HepG2 (cell line): ENCODE data around the gene RPL18. TPM values are rescaled to one million over a fixed set of nuclear protein-coding genes. Genes with fewer than 3 reads are reported as not detected.

Experiments used
- ATF7 ChIP-seq, 2 experiments: fragments of 450-650 bp in 1 of 2; sonication (generic) in 1 of 2; formaldehyde crosslinking in 1 of 2; IDR thresholded peaks; 2 replicates each; pipeline versions ENCODE4 v1.4.0 to v1.6.1; 2016 to 2020; ENCODE audit warnings: antibody characterized with exemption in 1 of 2, mild to moderate bottlenecking in 1 of 2, missing genetic modification reagents in 1 of 2
- CENPX ChIP-seq: sonication (generic); formaldehyde crosslinking; IDR thresholded peaks from 2 replicates; pipeline ENCODE4 v1.9.0; 2021; ENCODE audit warnings: mild to moderate bottlenecking, missing genetic modification reagents, moderate library complexity
- CHD2 ChIP-seq: IDR thresholded peaks from 2 replicates; pipeline ENCODE4 v1.6.1; 2011; ENCODE audit warnings: low read depth, low read length, improper control_type of control experiment
- DZIP1 ChIP-seq: sonication (generic); formaldehyde crosslinking; IDR thresholded peaks from 2 replicates; pipeline ENCODE4 v1.5.0; 2020; ENCODE audit warnings: mild to moderate bottlenecking, missing genetic modification reagents
- FOXK1 ChIP-seq: sonication (generic); formaldehyde crosslinking; IDR thresholded peaks from 2 replicates; pipeline ENCODE4 v1.4.0; 2020; ENCODE audit warnings: low read depth, missing genetic modification reagents, borderline replicate concordance
- HNF4A ChIP-seq: sonication (generic); formaldehyde crosslinking; IDR thresholded peaks from 2 replicates; pipeline ENCODE4 v1.4.0; 2020; ENCODE audit warnings: missing genetic modification reagents
- HOXA3 ChIP-seq: sonication (generic); formaldehyde crosslinking; IDR thresholded peaks from 2 replicates; pipeline ENCODE4 v1.5.0; 2020; ENCODE audit warnings: missing genetic modification reagents
- KDM5B ChIP-seq: sonication (generic); formaldehyde crosslinking; IDR thresholded peaks from 2 replicates; pipeline ENCODE4 v1.4.0; 2020; ENCODE audit warnings: missing genetic modification reagents, mild to moderate bottlenecking, borderline replicate concordance
- PREB ChIP-seq: sonication (generic); formaldehyde crosslinking; IDR thresholded peaks from 2 replicates; pipeline ENCODE4 v1.4.0; 2020; ENCODE audit warnings: missing genetic modification reagents
- ZBTB14 ChIP-seq: sonication (generic); formaldehyde crosslinking; IDR thresholded peaks from 2 replicates; pipeline ENCODE4 v1.4.0; 2020; ENCODE audit warnings: missing genetic modification reagents
- ZNF430 ChIP-seq: sonication (generic); formaldehyde crosslinking; IDR thresholded peaks from 2 replicates; pipeline ENCODE4 v1.9.0; 2021; ENCODE audit warnings: mild to moderate bottlenecking, missing genetic modification reagents
- ZNF598 ChIP-seq: sonication (generic); formaldehyde crosslinking; IDR thresholded peaks from 2 replicates; pipeline ENCODE4 v1.5.1; 2020; ENCODE audit warnings: mild to moderate bottlenecking, missing genetic modification reagents, borderline replicate concordance
- ZNF790 ChIP-seq: sonication (generic); formaldehyde crosslinking; IDR thresholded peaks from 2 replicates; pipeline ENCODE4 v1.8.0; 2022; ENCODE audit warnings: missing genetic modification reagents, mild to moderate bottlenecking, borderline replicate concordance
- ZSCAN31 ChIP-seq: sonication (generic); formaldehyde crosslinking; IDR thresholded peaks from 2 replicates; pipeline ENCODE4 v1.5.0; 2020; ENCODE audit warnings: low read depth, mild to moderate bottlenecking, missing genetic modification reagents
- polyA plus RNA-seq, 8 experiments: library from polyadenylated mRNA; depleted of rRNA in 3 of 8; stranded (reverse) in 7 of 8; unstranded in 1 of 8; fragments of >200 nt; fragmentation: Illumina TruSeq in 4 of 8; extraction: Trizol in 4 of 8; gene quantifications; 2 replicates each; pipeline versions ENCODE4 v1.2.1 to v1.2.3, GENCODE V29; 2011 to 2016; ENCODE audit warnings: low read depth in 4 of 8, missing spikeins in 1 of 8, mixed read lengths in 1 of 8; ENCODE audit not compliant: insufficient read depth in 1 of 8
- total RNA-seq, 5 experiments: library from RNA; depleted of rRNA; stranded (reverse); fragments of >200 nt; fragmentation: Illumina TruSeq; extraction: Trizol; gene quantifications; 2 replicates each; pipeline ENCODE4 v1.2.3, GENCODE V29; 2016; ENCODE audit warnings: low read depth in 1 of 5

The RPL18 gene
- total and polyA plus RNA-seq, 2 of the 13 experiments (the other 11 are each of a cell fraction or from before 2014, with no cell fraction given), result 1,485 to 1,639 TPM

- no peak for TF ChIP-seq DZIP1 (CRISPR knock-in tag)
- no peak for TF ChIP-seq CHD2
- TF ChIP-seq KDM5B, result no peak
- 0 out of 2 replicates have a peak, but pooled peaks have one; percentile 13 for TF ChIP-seq ZSCAN31 (CRISPR knock-in tag)
- TF ChIP-seq HOXA3 (CRISPR knock-in tag), result peak; percentile 45; the same call in 1 of the 2 replicates
- TF ChIP-seq CENPX (CRISPR knock-in tag), result no peak
- no peak for TF ChIP-seq ZBTB14 (CRISPR knock-in tag)
- no peak for TF ChIP-seq ZNF598 (CRISPR knock-in tag)
- TF ChIP-seq HNF4A, result peak; percentile 18; the same call in 1 of the 2 replicates
- TF ChIP-seq FOXK1 (CRISPR knock-in tag), result no peak
- no peak for TF ChIP-seq PREB (CRISPR knock-in tag)
- TF ChIP-seq ZNF430 (CRISPR knock-in tag), result 0 out of 2 replicates have a peak, but pooled peaks have one; percentile 1
- TF ChIP-seq ATF7 (IDR thresholded peaks at IDR 0.05), result peak; percentile 44; the same call in 1 of the 2 replicates
- no peak for TF ChIP-seq ATF7 (CRISPR knock-in tag; IDR thresholded peaks at IDR 0.05)
- 0 out of 2 replicates have a peak, but pooled peaks have one; percentile 70 for TF ChIP-seq ZNF790 (CRISPR knock-in tag)
These were observed 19.2 kb upstream of the RPL18 start (continued) for GRCh38 chr19:48637948-48638830.
